ENCODE measurements around the gene C1QTNF8. TPM values are rescaled to one million over a fixed set of nuclear protein-coding genes. Genes with fewer than 3 reads are reported as not detected.

C1QTNF8 gene
- total RNA-seq, 2 experiments from 2014 or later, result not detected

GRCh38 chr16:1058216-1058615 lies 37.8 kb downstream of the C1QTNF8 start:
- POLR2A ChIA-PET, result no interaction called here
- H2AFZ ChIP-seq (ENCODE audit: low read length), result no peak overlapping the region
- no peaks in the 10 kb centered on the region for H3K4me1 ChIP-seq (ENCODE audit: insufficient read depth, low read length, poor library complexity, severe bottlenecking)
- CTCF ChIA-PET (ENCODE audit: unreplicated experiment), result no interaction called here
- H3K4me2 ChIP-seq (ENCODE audit: low read length), result no peak overlapping the region
- no peak overlapping the region for H3K27ac ChIP-seq (ENCODE audit: low read depth, low read length, poor library complexity, severe bottlenecking)
- H3K9me2 ChIP-seq (ENCODE audit: insufficient read depth, low read length), result no peaks in the 10 kb centered on the region
- DNase-seq (ENCODE audit: low spot score), result no peak
- H3K36me3 ChIP-seq (ENCODE audit: insufficient read depth, low read length), result no peaks in the 10 kb centered on the region
- TF ChIP-seq CTCF (conservative IDR thresholded peaks at IDR 0.05; ENCODE audit: low read length) (no peak), EZH2phosphoT487 (IDR thresholded peaks at IDR 0.05; ENCODE audit: borderline replicate concordance, low read depth, low read length) (no peak)
- intact Hi-C loops (cut with micrococcal nuclease; ENCODE audit: unreplicated experiment), result no loop called here
- H3K4me3 ChIP-seq (ENCODE audit: low read depth, low read length, poor library complexity, severe bottlenecking), result no peak overlapping the region
- no peaks in the 10 kb centered on the region for H3K79me2 ChIP-seq (ENCODE audit: insufficient read depth, low read depth, low read length)
- no TSS peak for BruUV-seq (replicated peaks)
- H3K9me3 ChIP-seq (ENCODE audit: low read length), result no peaks in the 10 kb centered on the region
- H4K20me1 ChIP-seq (ENCODE audit: insufficient read depth, low read length), result no peaks in the 10 kb centered on the region

- no peak overlapping the region for H2AFZ ChIP-seq (ENCODE audit: low read length)
- ChIA-PET CTCF (ENCODE audit: unreplicated experiment) (interaction anchor here (0.5 kb wide), 1 partner anchor 9 kb away, joined by 15 read pairs; no protein-coding TSS in a partner anchor), POLR2A (no interaction called here)
- H4K20me1 ChIP-seq (ENCODE audit: insufficient read depth, low read length), result no peaks in the 10 kb centered on the region
- H3K4me3 ChIP-seq (ENCODE audit: low read depth, low read length, poor library complexity, severe bottlenecking), result no peak overlapping the region
- no peak overlapping the region for H3K27ac ChIP-seq (ENCODE audit: low read depth, low read length, poor library complexity, severe bottlenecking)
- no peak for TF ChIP-seq EZH2phosphoT487 (IDR thresholded peaks at IDR 0.05; ENCODE audit: borderline replicate concordance, low read depth, low read length)
- TF ChIP-seq CTCF (conservative IDR thresholded peaks at IDR 0.05; ENCODE audit: low read length), result peak; percentile 64
- no peaks in the 10 kb centered on the region for H3K36me3 ChIP-seq (ENCODE audit: insufficient read depth, low read length)
- H3K4me1 ChIP-seq (ENCODE audit: insufficient read depth, low read length, poor library complexity, severe bottlenecking), result no peaks in the 10 kb centered on the region
- DNase-seq (ENCODE audit: low spot score), result no peak
- intact Hi-C loops (cut with micrococcal nuclease; ENCODE audit: unreplicated experiment), result no loop called here
- no peak overlapping the region for H3K4me2 ChIP-seq (ENCODE audit: low read length)
- H3K9me3 ChIP-seq (ENCODE audit: low read length), result no peaks in the 10 kb centered on the region
- no TSS peak for BruUV-seq (replicated peaks)
- no peaks in the 10 kb centered on the region for H3K9me2 ChIP-seq (ENCODE audit: insufficient read depth, low read length)
- no peaks in the 10 kb centered on the region for H3K79me2 ChIP-seq (ENCODE audit: insufficient read depth, low read depth, low read length)
These were observed 38.7 kb downstream of the C1QTNF8 start for GRCh38 chr16:1057252-1057932.

GRCh38 chr16:1056196-1056595 lies 39.8 kb downstream of the C1QTNF8 start:
- TF ChIP-seq CTCF (conservative IDR thresholded peaks at IDR 0.05; ENCODE audit: low read length) (no peak), EZH2phosphoT487 (IDR thresholded peaks at IDR 0.05; ENCODE audit: borderline replicate concordance, low read depth, low read length) (no peak)
- Histone ChIP-seq H3K4me3 (ENCODE audit: low read depth, low read length, poor library complexity, severe bottlenecking) (no peak overlapping the region), H3K4me1 (ENCODE audit: insufficient read depth, low read length, poor library complexity, severe bottlenecking) (no peaks in the 10 kb centered on the region), H3K79me2 (ENCODE audit: insufficient read depth, low read depth, low read length) (no peaks in the 10 kb centered on the region), H4K20me1 (ENCODE audit: insufficient read depth, low read length) (no peaks in the 10 kb centered on the region), H2AFZ (ENCODE audit: low read length) (no peak overlapping the region), H3K9me2 (ENCODE audit: insufficient read depth, low read length) (no peaks in the 10 kb centered on the region), H3K27ac (ENCODE audit: low read depth, low read length, poor library complexity, severe bottlenecking) (no peak overlapping the region), H3K36me3 (ENCODE audit: insufficient read depth, low read length) (no peaks in the 10 kb centered on the region), H3K4me2 (ENCODE audit: low read length) (no peak overlapping the region), H3K9me3 (ENCODE audit: low read length) (no peaks in the 10 kb centered on the region)
- BruUV-seq (replicated peaks), result no TSS peak
- ChIA-PET POLR2A (no interaction called here), CTCF (ENCODE audit: unreplicated experiment) (no interaction called here)
- no peak for DNase-seq (ENCODE audit: low spot score)
- intact Hi-C loops (cut with micrococcal nuclease; ENCODE audit: unreplicated experiment), result no loop called here
